Measurements from ENCODE around the gene SPIRE1.

DNA sequence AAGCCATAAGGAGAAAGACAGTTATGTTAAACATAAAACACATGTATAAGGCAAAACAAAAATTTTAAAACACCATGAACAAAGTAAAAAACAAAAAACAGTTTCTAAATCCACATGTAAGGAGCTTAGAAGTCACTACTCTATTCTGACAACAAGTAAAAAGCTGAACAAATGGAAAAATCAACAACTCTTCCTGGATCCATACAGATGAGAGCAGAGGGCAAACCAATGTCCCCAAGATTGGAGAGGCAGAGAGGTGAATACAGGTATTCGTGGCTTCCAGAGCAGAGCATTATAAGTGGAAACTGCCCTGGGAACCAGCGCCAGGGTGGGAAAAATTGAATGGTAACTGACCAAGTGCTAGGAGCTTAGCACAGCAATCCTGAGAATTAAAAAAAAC, 93.5 kb downstream of the SPIRE1 start:
- TF ChIP-seq, protein P1, sequence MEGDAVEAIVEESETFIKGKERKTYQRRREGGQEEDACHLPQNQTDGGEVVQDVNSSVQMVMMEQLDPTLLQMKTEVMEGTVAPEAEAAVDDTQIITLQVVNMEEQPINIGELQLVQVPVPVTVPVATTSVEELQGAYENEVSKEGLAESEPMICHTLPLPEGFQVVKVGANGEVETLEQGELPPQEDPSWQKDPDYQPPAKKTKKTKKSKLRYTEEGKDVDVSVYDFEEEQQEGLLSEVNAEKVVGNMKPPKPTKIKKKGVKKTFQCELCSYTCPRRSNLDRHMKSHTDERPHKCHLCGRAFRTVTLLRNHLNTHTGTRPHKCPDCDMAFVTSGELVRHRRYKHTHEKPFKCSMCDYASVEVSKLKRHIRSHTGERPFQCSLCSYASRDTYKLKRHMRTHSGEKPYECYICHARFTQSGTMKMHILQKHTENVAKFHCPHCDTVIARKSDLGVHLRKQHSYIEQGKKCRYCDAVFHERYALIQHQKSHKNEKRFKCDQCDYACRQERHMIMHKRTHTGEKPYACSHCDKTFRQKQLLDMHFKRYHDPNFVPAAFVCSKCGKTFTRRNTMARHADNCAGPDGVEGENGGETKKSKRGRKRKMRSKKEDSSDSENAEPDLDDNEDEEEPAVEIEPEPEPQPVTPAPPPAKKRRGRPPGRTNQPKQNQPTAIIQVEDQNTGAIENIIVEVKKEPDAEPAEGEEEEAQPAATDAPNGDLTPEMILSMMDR (IDR thresholded peaks at IDR 0.05; ENCODE audit: low read depth, low read length) = no peak
- TF ChIP-seq POLR2A (IDR thresholded peaks at IDR 0.05; ENCODE audit: extremely low read depth, insufficient read length) = no peak

Measured in NB4 (cell line).